ENCODE data around the gene CYP46A1. TPM values are rescaled to one million over a fixed set of nuclear protein-coding genes. Genes with fewer than 3 reads are reported as not detected.
"Not testable (repeated sequence)": the region's sequence is repeated elsewhere in the genome, so short reads cannot be mapped to it uniquely, and the experiment has no call there.

CYP46A1 gene
- total RNA-seq, 1 experiment from 2014 or later, result 0.30 TPM

DNA sequence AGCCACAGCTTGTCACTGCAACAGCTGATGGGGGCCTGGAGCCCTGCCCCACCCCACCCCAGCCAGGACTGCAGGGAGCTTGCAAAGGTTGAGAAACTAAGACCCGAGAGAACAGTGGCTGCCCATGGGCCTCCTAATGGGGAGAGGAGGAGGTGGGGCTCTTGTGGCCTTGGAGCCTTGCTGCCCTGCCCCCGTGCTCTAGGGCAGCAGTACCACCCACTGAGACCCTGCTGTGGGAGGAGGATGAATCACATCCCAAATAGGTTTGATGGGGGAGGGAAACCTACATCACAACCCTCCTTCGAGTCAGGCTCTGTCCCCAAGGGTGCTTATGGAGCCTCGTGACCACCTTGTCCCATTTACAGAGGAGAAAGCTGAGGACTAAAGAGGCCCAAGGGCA, 23.3 kb upstream of the CYP46A1 start:
- H3K27ac Mint-ChIP-seq (ENCODE audit: low read depth, unreplicated experiment), result no peak overlapping the region
- no peak overlapping the region for H3K4me3 Mint-ChIP-seq (ENCODE audit: unreplicated experiment)
- H3K9me3 Mint-ChIP-seq (ENCODE audit: unreplicated experiment), result no peaks in the 10 kb centered on the region
- H3K27me3 Mint-ChIP-seq (ENCODE audit: insufficient read depth, unreplicated experiment), result peaks cover 16% of the 10 kb centered on the region
- ChIA-PET POLR2A (interaction anchor here (0.5 kb wide), 1 partner anchor 231 kb away, joined by 3 read pairs; no protein-coding TSS in a partner anchor), CTCF (interaction anchor here (1.4 kb wide), 1 partner anchor 10 kb away, joined by 8 read pairs; no protein-coding TSS in a partner anchor)
- TF ChIP-seq, protein P1, sequence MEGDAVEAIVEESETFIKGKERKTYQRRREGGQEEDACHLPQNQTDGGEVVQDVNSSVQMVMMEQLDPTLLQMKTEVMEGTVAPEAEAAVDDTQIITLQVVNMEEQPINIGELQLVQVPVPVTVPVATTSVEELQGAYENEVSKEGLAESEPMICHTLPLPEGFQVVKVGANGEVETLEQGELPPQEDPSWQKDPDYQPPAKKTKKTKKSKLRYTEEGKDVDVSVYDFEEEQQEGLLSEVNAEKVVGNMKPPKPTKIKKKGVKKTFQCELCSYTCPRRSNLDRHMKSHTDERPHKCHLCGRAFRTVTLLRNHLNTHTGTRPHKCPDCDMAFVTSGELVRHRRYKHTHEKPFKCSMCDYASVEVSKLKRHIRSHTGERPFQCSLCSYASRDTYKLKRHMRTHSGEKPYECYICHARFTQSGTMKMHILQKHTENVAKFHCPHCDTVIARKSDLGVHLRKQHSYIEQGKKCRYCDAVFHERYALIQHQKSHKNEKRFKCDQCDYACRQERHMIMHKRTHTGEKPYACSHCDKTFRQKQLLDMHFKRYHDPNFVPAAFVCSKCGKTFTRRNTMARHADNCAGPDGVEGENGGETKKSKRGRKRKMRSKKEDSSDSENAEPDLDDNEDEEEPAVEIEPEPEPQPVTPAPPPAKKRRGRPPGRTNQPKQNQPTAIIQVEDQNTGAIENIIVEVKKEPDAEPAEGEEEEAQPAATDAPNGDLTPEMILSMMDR (IDR thresholded peaks at IDR 0.05; ENCODE audit: unreplicated experiment), result no peak
- no peak for DNase-seq (ENCODE audit: unreplicated experiment)
- no peaks in the 10 kb centered on the region for H3K4me1 Mint-ChIP-seq (ENCODE audit: insufficient read depth, unreplicated experiment)
- intact Hi-C loops (cut with micrococcal nuclease), result no loop called here
- H3K36me3 Mint-ChIP-seq (ENCODE audit: insufficient read depth, unreplicated experiment), result no peaks in the 10 kb centered on the region
- no TSS peak for BruUV-seq (replicated peaks)

DNA sequence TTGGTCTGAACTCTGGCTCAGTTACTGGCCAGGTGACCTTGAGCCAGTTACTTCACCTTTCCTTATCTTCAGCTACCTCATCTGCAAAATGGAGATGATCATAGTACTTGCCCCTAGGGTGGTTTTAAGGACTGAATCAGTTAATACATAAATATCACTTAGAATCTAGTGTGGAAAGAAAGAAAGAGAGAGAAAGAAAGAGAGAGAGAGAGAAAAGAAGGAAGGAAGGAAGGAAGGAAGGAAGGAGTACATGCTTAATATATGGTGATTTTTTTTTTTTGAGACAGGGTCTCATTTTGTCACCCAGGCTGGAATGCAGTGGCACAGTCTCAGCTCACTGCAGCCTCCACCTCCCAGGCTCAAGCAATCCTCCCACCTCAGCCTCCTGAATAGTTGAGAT, 22.9 kb upstream of the CYP46A1 start:
- DNase-seq (ENCODE audit: unreplicated experiment); BruUV-seq (replicated peaks); H3K4me3 Mint-ChIP-seq (ENCODE audit: unreplicated experiment); intact Hi-C loops (cut with micrococcal nuclease); H3K9me3 Mint-ChIP-seq (ENCODE audit: unreplicated experiment); H3K27ac Mint-ChIP-seq (ENCODE audit: low read depth, unreplicated experiment); H3K36me3 Mint-ChIP-seq (ENCODE audit: insufficient read depth, unreplicated experiment); H3K4me1 Mint-ChIP-seq (ENCODE audit: insufficient read depth, unreplicated experiment): not testable (repeated sequence)
- ChIA-PET POLR2A (interaction anchor here (0.5 kb wide), 1 partner anchor 231 kb away, joined by 3 read pairs; no protein-coding TSS in a partner anchor), CTCF (interaction anchor here (1.4 kb wide), 1 partner anchor 10 kb away, joined by 8 read pairs; no protein-coding TSS in a partner anchor)
- peaks cover 16% of the 10 kb centered on the region for H3K27me3 Mint-ChIP-seq (ENCODE audit: insufficient read depth, unreplicated experiment)

DNA sequence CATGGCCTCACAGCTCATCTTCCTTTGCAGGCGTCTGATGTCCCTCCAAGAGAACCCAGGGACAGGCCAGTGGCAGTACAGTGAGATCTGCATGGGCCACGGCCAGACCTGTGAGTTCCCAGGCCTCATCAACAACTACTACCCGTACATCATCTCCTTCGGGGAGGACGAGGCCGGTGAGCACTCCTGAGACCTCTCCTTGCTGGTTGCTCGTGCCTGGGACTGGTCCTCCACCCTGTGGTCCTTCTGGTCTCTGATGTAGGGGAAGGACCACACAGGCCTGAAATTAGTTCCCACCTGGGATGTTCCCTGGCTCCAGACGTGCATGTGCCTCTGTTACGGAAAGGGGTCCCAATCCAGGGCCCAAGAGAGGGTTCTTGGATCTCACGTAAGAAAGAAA, 21.3 kb upstream of the CYP46A1 start:
- no TSS peak for BruUV-seq (replicated peaks)
- intact Hi-C loops (cut with micrococcal nuclease), result no loop called here
- ChIA-PET POLR2A (no interaction called here), CTCF (interaction anchor here (1.2 kb wide), 1 partner anchor 18 kb away, joined by 3 read pairs; no protein-coding TSS in a partner anchor)
- Mint-ChIP-seq H3K4me1 (ENCODE audit: insufficient read depth, unreplicated experiment) (no peaks in the 10 kb centered on the region), H3K36me3 (ENCODE audit: insufficient read depth, unreplicated experiment) (no peaks in the 10 kb centered on the region), H3K27ac (ENCODE audit: low read depth, unreplicated experiment) (no peak overlapping the region), H3K27me3 (ENCODE audit: insufficient read depth, unreplicated experiment) (peaks cover 9% of the 10 kb centered on the region), H3K9me3 (ENCODE audit: unreplicated experiment) (no peaks in the 10 kb centered on the region), H3K4me3 (ENCODE audit: unreplicated experiment) (no peak overlapping the region)
- TF ChIP-seq, protein P1 (IDR thresholded peaks at IDR 0.05; ENCODE audit: unreplicated experiment), result no peak
- DNase-seq (ENCODE audit: unreplicated experiment), result no peak

DNA sequence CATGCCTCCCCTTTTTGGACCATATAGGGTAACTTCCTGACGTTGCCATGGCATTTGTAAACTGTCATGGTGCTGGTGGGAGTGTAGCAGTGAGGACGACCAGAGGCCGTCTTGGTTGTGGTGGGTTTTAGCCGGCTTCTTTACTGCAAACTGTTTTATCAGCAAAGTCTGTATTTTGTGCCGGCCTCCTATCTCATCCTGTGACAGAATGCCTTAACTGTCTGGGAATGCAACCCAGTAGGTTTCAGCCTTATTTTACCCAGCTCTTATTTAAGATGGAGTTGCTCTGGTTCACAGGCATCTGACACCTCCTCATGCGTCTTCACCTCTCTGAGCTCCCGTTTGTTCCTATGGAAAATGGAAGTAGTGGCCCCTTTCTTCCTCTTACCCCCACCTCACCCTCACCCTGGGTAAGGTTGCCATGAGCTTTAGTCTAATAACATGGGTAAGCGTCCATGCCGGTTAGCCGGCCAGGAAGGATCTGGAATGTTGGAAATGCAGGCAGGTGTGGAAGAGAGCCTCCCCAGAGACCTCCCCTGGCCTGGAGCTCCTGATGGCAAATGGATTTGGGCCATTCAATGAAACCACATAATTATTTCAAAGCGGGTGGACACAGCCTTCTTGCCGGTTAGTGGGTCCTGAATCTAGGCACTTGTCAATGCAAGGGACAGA, 20.6 kb upstream of the CYP46A1 start:
- no peak overlapping the region for H3K27ac Mint-ChIP-seq (ENCODE audit: low read depth, unreplicated experiment)
- no TSS peak for BruUV-seq (replicated peaks)

More for the DNA sequence above, 20.6 kb upstream of the CYP46A1 start:
- no peaks in the 10 kb centered on the region for H3K36me3 Mint-ChIP-seq (ENCODE audit: insufficient read depth, unreplicated experiment)
- no peak overlapping the region for H3K4me3 Mint-ChIP-seq (ENCODE audit: unreplicated experiment)
- H3K27me3 Mint-ChIP-seq (ENCODE audit: insufficient read depth, unreplicated experiment), result peaks cover 2% of the 10 kb centered on the region
- POLR2A ChIA-PET, result no interaction called here
- intact Hi-C loops (cut with micrococcal nuclease), result no loop called here
- DNase-seq (ENCODE audit: unreplicated experiment), result no peak
- H3K4me1 Mint-ChIP-seq (ENCODE audit: insufficient read depth, unreplicated experiment), result peaks cover 3% of the 10 kb centered on the region
- TF ChIP-seq, protein P1 (IDR thresholded peaks at IDR 0.05; ENCODE audit: unreplicated experiment), result no peak
- no peaks in the 10 kb centered on the region for H3K9me3 Mint-ChIP-seq (ENCODE audit: unreplicated experiment)
- CTCF ChIA-PET, result no interaction called here

All from MCF 10A (cell line).